Esophagus muscularis mucosa (tissue), 3 donors: ENCODE data around the gene OR2T10.
"Not testable (repeated sequence)": the region's sequence is repeated elsewhere in the genome, so short reads cannot be mapped to it uniquely, and the experiment has no call there.

Source experiments
- POLR2AphosphoS5 ChIP-seq, 2 donors: sonication (generic); formaldehyde crosslinking; IDR thresholded peaks; one replicate each; pipeline ENCODE4 v1.6.1; 2017; ENCODE audit warnings: antibody characterized with exemption in 2 of 2
- TF ChIP-seq, protein P1 (sequence below), 3 experiments: fragments of 200-600 bp in 2 of 3; fragments of 450-650 bp in 1 of 3; sonication (generic) in 2 of 3; IDR thresholded peaks; one replicate each; pipeline ENCODE4 v1.5.1; 2017 to 2019; ENCODE audit warnings: antibody characterized with exemption in 3 of 3, mild to moderate bottlenecking in 2 of 3, moderate library complexity in 1 of 3

DNA sequence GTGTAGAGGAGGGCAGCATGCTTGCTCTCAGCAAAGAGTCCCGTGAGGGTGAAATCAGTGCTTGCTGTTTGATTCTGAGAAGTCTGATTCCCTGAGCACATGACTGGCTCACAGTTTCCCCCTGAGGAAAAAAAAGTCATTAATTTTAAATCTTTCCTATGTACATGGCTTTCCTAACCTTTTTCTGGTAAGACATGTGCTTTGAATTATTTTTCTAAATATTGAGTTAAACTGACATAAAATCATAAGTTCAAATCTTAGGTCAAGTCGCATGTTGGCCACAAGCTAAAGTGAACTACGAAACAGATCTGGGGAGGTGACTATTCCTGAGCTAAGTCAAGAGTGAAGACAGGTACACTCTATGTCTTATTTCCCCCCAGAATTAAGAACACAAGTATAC, 22.8 kb downstream of the OR2T10 start, which contains the start of gene OR2T34:
- TF ChIP-seq, protein P1, sequence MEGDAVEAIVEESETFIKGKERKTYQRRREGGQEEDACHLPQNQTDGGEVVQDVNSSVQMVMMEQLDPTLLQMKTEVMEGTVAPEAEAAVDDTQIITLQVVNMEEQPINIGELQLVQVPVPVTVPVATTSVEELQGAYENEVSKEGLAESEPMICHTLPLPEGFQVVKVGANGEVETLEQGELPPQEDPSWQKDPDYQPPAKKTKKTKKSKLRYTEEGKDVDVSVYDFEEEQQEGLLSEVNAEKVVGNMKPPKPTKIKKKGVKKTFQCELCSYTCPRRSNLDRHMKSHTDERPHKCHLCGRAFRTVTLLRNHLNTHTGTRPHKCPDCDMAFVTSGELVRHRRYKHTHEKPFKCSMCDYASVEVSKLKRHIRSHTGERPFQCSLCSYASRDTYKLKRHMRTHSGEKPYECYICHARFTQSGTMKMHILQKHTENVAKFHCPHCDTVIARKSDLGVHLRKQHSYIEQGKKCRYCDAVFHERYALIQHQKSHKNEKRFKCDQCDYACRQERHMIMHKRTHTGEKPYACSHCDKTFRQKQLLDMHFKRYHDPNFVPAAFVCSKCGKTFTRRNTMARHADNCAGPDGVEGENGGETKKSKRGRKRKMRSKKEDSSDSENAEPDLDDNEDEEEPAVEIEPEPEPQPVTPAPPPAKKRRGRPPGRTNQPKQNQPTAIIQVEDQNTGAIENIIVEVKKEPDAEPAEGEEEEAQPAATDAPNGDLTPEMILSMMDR (IDR thresholded peaks at IDR 0.05), result not testable (repeated sequence)
- TF ChIP-seq POLR2AphosphoS5 (IDR thresholded peaks at IDR 0.05), result not testable (repeated sequence)
